Endometrial microvascular endothelial cells (primary cell): Measurements from ENCODE around the gene WNT11. TPM values are rescaled to one million over a fixed set of nuclear protein-coding genes. Genes with fewer than 3 reads are reported as not detected.

ENCODE experiments used
- in situ Hi-C: cut with HindIII; loops from 2 replicates; pipeline ENCODE4 v1.10.0; 2017; ENCODE audit warnings: low sequenced_read_pairs, low pct_unique_long_range_greater_than_20kb; ENCODE audit errors: inconsistent ontology term
- total RNA-seq: library from RNA; depleted of rRNA; stranded (reverse); fragments of >200 nt; gene quantifications from one replicate; pipeline ENCODE4 v1.2.3, GENCODE V29; 2015; ENCODE audit errors: inconsistent ontology term

Gene WNT11
- total RNA-seq: not detected

DNA sequence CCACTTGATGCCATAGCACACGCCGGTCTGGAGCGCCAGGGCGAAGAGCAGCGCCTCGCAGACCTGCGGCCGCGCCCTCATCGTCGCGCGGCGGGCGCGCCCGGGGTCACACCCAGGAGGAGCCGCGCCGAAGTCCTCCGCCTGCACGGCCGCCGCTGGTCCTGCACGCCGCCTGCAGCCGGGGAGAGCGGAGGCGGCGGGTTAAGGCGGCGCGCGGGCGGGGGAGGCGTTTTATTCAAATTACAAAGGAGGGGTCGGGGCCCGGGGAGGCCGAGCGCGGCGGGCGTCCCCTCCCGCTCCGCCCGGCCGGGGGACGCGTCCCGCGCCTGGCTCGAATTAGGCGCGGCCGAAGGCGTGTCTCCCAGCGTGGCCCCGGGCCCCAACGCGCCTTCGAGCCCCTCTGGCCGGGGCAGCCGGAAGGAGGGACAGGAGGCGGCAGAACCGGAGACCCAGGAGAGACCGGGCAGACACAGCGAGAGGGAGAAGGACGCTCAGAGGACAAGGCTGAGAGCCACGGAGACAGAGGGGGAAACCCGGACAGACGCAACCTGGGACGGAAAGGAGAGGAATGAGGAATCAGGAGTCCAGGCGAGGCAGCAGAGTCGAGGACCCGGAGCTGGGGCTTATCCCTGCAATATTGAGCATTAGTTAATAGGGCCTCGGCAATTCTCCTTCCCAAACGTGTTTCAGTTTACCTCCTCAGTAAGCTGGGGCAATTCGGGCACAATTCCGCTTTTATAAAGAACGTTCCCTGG is at the start of gene WNT11:
TSS of gene WNT11 (minus strand) at position 176 of the 755 bp plus-strand sequence. CDS start at position 81, 95 bp downstream.
- in situ Hi-C loops: no loop called here

DNA sequence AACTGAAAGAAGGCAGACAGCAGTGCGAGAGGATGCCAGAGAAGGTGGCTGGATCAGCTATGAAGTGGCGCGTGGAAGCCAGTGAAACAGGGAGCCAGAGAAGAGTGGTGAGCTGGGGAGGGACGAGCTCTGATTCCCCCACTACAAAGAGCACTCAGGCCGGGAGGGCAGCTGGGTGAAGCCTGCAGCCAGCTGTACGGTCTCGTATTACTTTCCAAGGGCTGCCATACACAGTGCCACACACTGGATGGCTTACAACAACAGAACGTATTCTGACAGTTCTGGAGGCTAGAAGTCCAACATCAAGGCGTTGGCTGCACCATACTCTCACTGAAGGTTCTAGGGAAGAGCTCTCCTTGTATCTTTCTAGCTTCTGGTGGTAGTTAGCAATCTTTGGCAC is 47.1 kb upstream of the WNT11 start:
- in situ Hi-C loops: no loop called here

DNA sequence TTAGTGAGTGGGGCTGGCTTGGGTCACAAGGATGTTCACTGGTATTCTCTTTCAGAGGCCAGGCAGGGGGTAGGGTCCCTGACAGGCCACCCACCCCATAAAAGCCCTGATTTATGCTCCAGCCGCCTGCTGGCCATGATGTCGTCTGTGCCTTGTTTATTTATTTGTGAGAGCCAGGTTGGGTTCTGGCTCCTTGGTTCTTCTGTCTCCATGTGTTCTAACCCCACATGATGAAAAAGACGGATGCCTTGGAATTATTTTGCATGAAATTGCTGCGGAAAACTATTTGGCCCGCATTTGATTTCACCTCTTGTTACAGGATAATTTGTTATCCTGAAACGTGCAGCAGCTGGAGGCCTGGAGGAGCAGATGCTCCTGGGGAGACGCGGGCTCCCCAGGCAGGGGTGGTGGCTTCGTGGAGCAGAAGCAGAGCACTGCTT is 46.3 kb upstream of the WNT11 start:
- in situ Hi-C loops: no loop called here

DNA sequence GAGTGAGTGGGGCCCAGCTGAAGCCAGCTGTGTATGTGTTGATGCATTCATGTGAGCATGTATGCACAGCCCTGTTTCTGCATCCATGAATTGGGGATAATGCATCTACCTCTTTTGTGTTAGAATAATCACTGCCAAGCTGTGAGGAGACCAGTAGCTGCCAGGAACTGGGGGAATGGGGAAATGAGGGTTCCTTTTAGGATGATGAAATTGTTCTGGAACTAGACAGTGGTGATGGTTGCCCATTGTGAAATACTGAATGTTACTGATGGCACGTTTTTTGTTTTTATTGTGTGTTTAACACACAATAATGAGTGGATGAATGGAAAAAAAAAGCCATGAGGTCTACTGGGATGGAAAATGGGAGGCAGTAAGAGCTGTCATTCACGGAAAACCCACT is 45.3 kb upstream of the WNT11 start:
- in situ Hi-C loops: no loop called here

DNA sequence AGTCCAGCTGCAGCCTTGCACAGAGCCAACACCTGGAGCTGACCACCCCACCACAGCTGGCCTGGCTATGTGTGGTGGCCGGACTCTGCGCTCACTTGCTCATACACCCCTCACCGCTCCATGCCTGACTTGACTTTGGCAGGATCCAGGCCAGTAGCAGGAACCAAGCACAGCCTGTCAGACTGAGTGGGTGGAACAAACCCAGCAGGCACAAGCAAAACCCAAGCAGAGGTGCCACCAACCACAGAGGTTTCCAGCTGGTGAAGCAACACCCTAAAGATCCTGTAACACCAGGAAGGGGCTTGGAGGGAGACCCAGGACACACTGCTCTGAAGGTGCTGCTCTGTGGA is 44.9 kb upstream of the WNT11 start:
- in situ Hi-C loops: no loop called here

DNA sequence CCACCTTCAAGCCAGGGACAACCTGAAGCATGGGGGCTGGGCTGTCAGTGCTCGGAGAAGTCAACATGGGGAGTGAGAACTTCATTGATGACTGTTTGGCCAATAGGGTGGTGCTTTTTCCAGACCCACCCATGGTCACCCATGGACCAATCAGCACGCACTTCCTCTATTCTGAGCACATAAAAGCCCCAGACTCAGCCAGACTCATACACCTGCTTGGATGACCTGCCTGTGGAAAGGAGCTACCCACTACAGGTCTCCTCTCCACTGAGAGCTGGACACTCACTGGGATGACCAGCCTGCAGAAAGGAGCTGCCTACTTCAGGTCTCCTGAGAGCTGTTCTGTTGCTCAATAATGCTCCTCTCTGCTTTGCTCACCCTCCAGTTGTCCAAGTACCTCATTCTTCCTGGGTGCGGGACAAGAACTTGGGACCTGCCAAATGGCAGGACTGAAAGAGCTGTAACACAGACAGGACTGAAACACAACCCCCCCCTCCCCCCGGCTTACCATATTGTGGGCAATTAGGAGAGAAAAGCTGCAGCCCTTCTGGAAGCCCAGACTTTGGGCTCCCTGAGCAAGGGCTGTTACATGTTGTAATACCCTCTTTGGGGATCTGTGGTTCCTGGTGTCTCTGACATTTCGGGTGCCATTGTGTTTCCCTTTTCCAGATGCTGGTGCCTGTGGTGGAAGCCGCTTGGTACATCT is 44.4 kb upstream of the WNT11 start:
- in situ Hi-C loops: no loop called here

- in situ Hi-C loops: no loop called here
Measured at GRCh38 chr11:76249195-76249741, 43.0 kb upstream of the WNT11 start.

DNA sequence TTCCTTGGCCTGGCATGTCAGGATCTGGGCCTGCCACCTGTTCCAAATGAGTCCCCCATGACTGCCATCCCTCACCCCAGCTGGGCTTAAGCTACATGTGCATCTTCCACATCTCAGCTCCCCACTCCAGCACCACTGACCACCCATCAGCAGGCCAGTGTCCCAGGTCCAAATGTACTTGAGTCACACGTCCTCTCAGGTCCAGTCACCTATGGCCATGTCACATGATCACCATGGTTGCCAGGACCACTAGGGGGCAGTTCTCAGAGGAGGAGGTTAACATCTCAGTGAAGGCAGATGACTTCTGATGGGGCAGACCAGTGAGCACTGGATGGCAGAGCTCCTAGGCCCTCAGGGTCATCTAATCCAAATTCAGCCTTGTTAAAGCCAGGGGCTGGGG is 41.9 kb upstream of the WNT11 start:
- in situ Hi-C loops: no loop called here

DNA sequence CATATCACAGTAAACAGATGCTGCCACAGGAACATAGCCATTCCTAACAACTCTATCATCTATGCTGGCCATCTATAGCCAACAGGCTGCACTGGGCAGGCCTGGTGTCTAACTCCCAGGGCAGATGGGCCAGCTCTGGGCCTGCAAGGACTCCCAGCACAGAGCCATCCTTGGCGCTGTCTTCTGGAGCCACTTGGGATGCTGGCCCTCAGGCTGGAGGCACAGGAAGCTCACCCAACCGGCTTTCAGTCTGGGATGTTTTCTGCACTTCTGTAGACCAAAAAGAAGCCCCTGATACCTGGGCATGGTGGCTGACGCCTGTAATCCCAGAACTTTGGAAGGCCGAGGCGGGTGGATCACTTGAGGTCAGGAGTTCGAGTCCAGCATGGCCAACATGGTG is 40.8 kb upstream of the WNT11 start:
- in situ Hi-C loops: no loop called here

- in situ Hi-C loops: no loop called here
Measured at GRCh38 chr11:76246271-76246933, 40.1 kb upstream of the WNT11 start.

DNA sequence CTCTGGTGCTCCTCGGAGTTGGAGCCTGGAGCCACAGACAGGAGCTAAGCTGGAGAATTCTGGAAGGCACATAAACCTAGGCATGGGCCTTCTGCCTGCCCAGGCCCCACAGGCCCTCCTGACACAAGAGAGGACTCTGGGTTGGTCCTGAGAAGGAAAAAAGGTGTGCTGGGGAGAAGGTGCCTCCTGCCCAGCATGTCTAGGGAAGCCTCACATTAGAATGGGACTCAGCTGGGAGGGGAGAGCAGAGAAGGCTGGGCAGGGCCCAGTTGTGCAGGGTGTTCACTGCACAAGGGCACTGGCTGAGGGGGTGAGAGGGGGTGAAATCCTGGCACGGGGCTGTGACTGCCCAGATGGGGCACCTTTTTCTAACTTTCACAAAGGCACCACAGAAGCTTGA is 39.4 kb upstream of the WNT11 start:
- in situ Hi-C loops: no loop called here

DNA sequence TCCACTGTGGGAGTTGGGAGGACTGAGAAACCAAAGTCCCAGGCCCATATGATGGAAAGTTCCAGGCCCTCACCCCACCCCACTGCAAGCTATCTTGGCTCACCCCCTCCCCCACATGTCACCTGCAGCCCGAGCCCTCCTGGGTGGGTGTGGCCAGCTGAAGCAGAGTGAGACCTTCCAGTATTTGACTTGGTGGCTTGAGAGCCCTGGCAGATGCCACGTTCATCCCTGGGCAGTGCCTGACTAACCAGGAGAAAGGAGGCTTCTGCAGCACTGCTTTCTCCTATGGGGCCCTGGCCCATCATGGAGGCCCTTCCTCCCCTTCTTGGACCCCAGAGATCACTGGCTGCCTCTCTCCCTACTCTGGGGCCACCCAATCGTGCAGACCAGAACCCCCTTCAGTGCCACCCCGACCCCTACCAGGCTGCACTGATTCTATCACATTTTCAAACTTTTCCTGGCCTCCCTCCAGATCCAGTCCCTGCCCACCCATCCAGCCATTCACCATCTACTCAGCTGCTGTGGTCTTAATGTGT is 38.1 kb upstream of the WNT11 start:
- in situ Hi-C loops: no loop called here

DNA sequence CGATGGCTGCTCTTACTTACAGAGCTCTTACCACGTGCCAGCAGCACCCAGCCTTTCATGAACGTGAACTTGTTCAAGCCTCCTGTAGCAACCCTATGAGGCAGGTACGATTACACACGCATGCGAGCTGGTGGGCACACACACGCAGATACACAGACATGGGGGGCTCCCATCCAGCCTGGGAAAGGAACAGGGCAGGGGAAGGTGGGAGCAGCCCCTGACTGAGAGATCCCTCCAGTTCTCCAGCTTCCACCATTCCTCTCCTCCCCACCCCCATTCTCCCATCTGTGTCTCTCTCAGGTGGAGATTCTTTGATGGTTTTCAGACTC is 37.6 kb upstream of the WNT11 start:
- in situ Hi-C loops: no loop called here

DNA sequence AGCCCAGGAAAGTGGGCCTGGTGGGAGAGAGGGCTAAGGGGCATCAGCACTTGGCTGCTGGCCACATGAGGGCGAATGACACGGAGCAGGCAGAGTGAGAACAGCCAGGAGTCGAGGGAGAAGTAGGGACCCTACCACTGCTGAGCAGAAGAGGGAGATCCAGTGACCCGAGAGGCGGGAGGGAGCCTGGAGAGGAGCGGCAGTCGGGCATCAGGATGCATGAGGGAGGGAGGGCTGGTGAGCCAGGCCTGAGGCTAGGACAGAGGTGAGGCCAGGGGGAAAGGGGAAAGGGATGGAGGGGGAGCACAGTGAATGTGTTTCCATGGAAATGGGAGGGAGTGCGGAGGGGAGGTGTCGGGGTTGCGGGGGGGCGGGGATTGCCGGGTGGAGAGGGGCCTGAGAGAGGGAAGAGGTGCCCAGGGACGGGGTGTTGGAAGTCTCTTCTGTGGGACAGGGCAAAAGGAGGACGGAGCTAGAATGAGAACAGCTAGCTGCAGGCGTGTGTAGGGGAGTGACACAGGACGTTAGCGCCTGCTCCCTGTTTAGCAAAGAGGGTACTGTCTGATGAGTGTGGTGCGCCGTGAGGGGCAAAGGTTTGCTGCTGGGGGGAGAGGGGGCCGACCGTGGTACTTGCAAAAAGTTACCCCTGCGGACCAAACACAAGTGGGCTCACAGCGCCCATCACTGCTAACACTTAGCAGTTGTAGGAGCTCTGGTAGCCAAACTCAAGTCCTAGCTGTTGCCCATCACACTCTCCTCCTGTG is 37.1 kb upstream of the WNT11 start:
- in situ Hi-C loops: no loop called here

- in situ Hi-C loops: no loop called here
Measured at GRCh38 chr11:76242004-76242779, 35.9 kb upstream of the WNT11 start.

- in situ Hi-C loops: no loop called here
Measured at GRCh38 chr11:76241243-76242000, 35.1 kb upstream of the WNT11 start.

GRCh38 chr11:76240666-76241065 is 34.4 kb upstream of the WNT11 start:
- in situ Hi-C loops: no loop called here

GRCh38 chr11:76240161-76240540 is 33.8 kb upstream of the WNT11 start:
- in situ Hi-C loops: no loop called here
